HepG2 (cell line): ENCODE data around the gene PPP1R18. TPM values are rescaled to one million over a fixed set of nuclear protein-coding genes. Genes with fewer than 3 reads are reported as not detected.
A peak's percentile ranks its signal among the peaks of the same experiment; 100 is the strongest.

ENCODE experiments used
- GFI1 ChIP-seq: sonication (generic); formaldehyde crosslinking; IDR thresholded peaks from 2 replicates; pipeline ENCODE4 v1.5.0; 2020; ENCODE audit warnings: missing genetic modification reagents, mild to moderate bottlenecking, borderline replicate concordance
- GLI4 ChIP-seq: sonication (generic); formaldehyde crosslinking; IDR thresholded peaks from 2 replicates; pipeline ENCODE4 v1.5.1; 2020; ENCODE audit warnings: missing genetic modification reagents, mild to moderate bottlenecking, moderate library complexity, borderline replicate concordance
- MATR3 ChIP-seq: sonication (generic); formaldehyde crosslinking; IDR thresholded peaks from 2 replicates; pipeline ENCODE4 v1.4.0; 2020; ENCODE audit warnings: missing genetic modification reagents
- PCBP1 ChIP-seq: fragments of 200-400 bp; formaldehyde crosslinking; IDR thresholded peaks from 2 replicates; pipeline ENCODE4 v1.6.1; 2017; ENCODE audit warnings: mild to moderate bottlenecking, low read depth, low read length, borderline replicate concordance
- POLR2AphosphoS5 ChIP-seq: IDR thresholded peaks from 2 replicates; pipeline ENCODE4 v1.6.1; 2012; ENCODE audit warnings: low read depth, low read length
- PRMT3 ChIP-seq: sonication (generic); formaldehyde crosslinking; IDR thresholded peaks from 2 replicates; pipeline ENCODE4 v1.8.1; 2022; ENCODE audit warnings: low read depth, mild to moderate bottlenecking, moderate library complexity, missing genetic modification reagents, borderline replicate concordance
- SUZ12 ChIP-seq: fragments of 150-350 bp; IDR thresholded peaks from 2 replicates; pipeline ENCODE4 v1.6.1; 2014; ENCODE audit warnings: low read depth, low read length
- ZC3H4 ChIP-seq: sonication (generic); formaldehyde crosslinking; IDR thresholded peaks from 2 replicates; pipeline ENCODE4 v1.4.0; 2020; ENCODE audit warnings: missing genetic modification reagents, borderline replicate concordance
- ZNF432 ChIP-seq: sonication (generic); formaldehyde crosslinking; IDR thresholded peaks from 2 replicates; pipeline ENCODE4 v1.5.0; 2020; ENCODE audit warnings: missing genetic modification reagents, mild to moderate bottlenecking, borderline replicate concordance
- ZNF777 ChIP-seq: sonication (generic); formaldehyde crosslinking; IDR thresholded peaks from 2 replicates; pipeline ENCODE4 v1.4.0; 2020; ENCODE audit warnings: missing genetic modification reagents
- polyA plus RNA-seq, 8 experiments: library from polyadenylated mRNA; depleted of rRNA in 3 of 8; stranded (reverse) in 7 of 8; unstranded in 1 of 8; fragments of >200 nt; fragmentation: Illumina TruSeq in 4 of 8; extraction: Trizol in 4 of 8; gene quantifications; 2 replicates each; pipeline versions ENCODE4 v1.2.1 to v1.2.3, GENCODE V29; 2011 to 2016; ENCODE audit warnings: low read depth in 4 of 8, missing spikeins in 1 of 8, mixed read lengths in 1 of 8; ENCODE audit not compliant: insufficient read depth in 1 of 8
- total RNA-seq, 5 experiments: library from RNA; depleted of rRNA; stranded (reverse); fragments of >200 nt; fragmentation: Illumina TruSeq; extraction: Trizol; gene quantifications; 2 replicates each; pipeline ENCODE4 v1.2.3, GENCODE V29; 2016; ENCODE audit warnings: low read depth in 1 of 5
- TF ChIP-seq, protein P1 (sequence below), 2 experiments: sonication (generic) in 1 of 2; formaldehyde crosslinking in 1 of 2; IDR thresholded peaks; 2 replicates each; pipeline versions ENCODE4 v1.4.0 to v1.6.1; 2016 to 2020; ENCODE audit warnings: borderline replicate concordance in 1 of 2, low read depth in 1 of 2, mild to moderate bottlenecking in 1 of 2, missing genetic modification reagents in 1 of 2
- TF ChIP-seq, protein P2 (sequence below): sonication (generic); formaldehyde crosslinking; IDR thresholded peaks from 2 replicates; pipeline ENCODE4 v1.5.1; 2020; ENCODE audit warnings: missing genetic modification reagents, mild to moderate bottlenecking, borderline replicate concordance
- TF ChIP-seq, protein P3 (sequence below): sonication (generic); formaldehyde crosslinking; IDR thresholded peaks from 2 replicates; pipeline ENCODE4 v1.5.0; 2020; ENCODE audit warnings: missing genetic modification reagents
- TF ChIP-seq, protein P4 (sequence below): IDR thresholded peaks from 2 replicates; pipeline ENCODE4 v1.6.1; 2016; ENCODE audit warnings: missing compliant biosample characterization, missing genetic modification reagents, borderline replicate concordance
- TF ChIP-seq, protein P5 (sequence below): sonication (generic); formaldehyde crosslinking; IDR thresholded peaks from 2 replicates; pipeline ENCODE4 v1.4.0; 2020; ENCODE audit warnings: missing genetic modification reagents

PPP1R18 gene
- total and polyA plus RNA-seq, 2 of the 13 experiments (the other 11 are each of a cell fraction or from before 2014, with no cell fraction given): 4.9 to 9.2 TPM

DNA sequence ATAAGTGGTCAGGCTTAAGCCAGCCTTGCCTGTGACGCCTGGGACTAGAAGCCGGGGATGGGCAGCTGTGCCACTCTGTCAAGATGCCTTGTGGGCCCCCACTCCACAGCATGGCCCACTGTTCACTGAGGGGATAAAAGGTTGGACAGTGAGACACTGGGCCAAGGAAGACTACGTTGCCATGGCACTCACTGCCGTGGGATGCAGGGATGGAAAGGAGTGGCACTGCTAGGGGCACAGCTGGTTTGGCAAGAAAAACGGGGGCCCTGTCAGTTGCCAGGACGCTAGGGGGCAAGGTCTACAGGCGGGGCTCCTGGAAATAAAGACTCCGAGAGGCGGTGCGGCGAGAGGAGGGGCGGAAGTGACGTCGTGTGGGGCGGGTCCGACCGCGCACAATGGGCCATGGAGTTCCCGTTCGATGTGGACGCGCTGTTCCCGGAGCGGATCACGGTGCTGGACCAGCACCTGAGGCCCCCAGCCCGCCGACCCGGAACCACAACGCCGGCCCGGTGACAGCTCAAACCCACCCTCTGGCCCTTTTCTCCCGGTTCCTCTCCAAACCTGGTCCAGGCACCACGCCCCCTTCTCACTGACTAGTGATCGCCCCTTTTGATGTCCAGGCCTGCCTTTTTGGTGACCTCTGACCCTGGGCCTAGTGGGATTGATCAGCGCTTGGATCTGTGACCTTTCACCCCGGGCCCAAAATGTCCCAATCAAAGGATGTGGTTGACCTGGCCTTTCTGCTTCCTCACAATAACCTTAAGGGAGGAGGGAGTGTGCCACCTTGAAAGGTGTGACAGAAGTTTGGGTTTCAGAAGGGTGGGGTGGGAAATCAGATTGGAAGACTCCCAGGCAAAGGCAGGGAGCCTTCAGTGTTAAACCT is 59.7 kb downstream of the PPP1R18 start, which contains the start of gene ATAT1 (continued):
- TF ChIP-seq, protein P1, sequence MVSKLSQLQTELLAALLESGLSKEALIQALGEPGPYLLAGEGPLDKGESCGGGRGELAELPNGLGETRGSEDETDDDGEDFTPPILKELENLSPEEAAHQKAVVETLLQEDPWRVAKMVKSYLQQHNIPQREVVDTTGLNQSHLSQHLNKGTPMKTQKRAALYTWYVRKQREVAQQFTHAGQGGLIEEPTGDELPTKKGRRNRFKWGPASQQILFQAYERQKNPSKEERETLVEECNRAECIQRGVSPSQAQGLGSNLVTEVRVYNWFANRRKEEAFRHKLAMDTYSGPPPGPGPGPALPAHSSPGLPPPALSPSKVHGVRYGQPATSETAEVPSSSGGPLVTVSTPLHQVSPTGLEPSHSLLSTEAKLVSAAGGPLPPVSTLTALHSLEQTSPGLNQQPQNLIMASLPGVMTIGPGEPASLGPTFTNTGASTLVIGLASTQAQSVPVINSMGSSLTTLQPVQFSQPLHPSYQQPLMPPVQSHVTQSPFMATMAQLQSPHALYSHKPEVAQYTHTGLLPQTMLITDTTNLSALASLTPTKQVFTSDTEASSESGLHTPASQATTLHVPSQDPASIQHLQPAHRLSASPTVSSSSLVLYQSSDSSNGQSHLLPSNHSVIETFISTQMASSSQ (IDR thresholded peaks at IDR 0.05; ENCODE audit: low read depth): no peak
- TF ChIP-seq, protein P1 (CRISPR knock-in tag; IDR thresholded peaks at IDR 0.05; ENCODE audit: borderline replicate concordance): peak; percentile 91
- no peak for TF ChIP-seq ZC3H4 (CRISPR knock-in tag)
- TF ChIP-seq, protein P2, sequence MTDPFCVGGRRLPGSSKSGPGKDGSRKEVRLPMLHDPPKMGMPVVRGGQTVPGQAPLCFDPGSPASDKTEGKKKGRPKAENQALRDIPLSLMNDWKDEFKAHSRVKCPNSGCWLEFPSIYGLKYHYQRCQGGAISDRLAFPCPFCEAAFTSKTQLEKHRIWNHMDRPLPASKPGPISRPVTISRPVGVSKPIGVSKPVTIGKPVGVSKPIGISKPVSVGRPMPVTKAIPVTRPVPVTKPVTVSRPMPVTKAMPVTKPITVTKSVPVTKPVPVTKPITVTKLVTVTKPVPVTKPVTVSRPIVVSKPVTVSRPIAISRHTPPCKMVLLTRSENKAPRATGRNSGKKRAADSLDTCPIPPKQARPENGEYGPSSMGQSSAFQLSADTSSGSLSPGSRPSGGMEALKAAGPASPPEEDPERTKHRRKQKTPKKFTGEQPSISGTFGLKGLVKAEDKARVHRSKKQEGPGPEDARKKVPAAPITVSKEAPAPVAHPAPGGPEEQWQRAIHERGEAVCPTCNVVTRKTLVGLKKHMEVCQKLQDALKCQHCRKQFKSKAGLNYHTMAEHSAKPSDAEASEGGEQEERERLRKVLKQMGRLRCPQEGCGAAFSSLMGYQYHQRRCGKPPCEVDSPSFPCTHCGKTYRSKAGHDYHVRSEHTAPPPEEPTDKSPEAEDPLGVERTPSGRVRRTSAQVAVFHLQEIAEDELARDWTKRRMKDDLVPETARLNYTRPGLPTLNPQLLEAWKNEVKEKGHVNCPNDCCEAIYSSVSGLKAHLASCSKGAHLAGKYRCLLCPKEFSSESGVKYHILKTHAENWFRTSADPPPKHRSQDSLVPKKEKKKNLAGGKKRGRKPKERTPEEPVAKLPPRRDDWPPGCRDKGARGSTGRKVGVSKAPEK (CRISPR knock-in tag): no peak; the same call in 1 of the 2 replicates
- TF ChIP-seq, protein P3, sequence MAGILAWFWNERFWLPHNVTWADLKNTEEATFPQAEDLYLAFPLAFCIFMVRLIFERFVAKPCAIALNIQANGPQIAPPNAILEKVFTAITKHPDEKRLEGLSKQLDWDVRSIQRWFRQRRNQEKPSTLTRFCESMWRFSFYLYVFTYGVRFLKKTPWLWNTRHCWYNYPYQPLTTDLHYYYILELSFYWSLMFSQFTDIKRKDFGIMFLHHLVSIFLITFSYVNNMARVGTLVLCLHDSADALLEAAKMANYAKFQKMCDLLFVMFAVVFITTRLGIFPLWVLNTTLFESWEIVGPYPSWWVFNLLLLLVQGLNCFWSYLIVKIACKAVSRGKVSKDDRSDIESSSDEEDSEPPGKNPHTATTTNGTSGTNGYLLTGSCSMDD: no peak
- TF ChIP-seq ZNF432: no peak
- TF ChIP-seq, protein P4, sequence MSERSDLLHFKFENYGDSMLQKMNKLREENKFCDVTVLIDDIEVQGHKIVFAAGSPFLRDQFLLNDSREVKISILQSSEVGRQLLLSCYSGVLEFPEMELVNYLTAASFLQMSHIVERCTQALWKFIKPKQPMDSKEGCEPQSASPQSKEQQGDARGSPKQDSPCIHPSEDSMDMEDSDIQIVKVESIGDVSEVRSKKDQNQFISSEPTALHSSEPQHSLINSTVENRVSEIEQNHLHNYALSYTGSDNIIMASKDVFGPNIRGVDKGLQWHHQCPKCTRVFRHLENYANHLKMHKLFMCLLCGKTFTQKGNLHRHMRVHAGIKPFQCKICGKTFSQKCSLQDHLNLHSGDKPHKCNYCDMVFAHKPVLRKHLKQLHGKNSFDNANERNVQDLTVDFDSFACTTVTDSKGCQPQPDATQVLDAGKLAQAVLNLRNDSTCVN (CRISPR knock-in tag): no peak
- no peak for TF ChIP-seq GFI1 (CRISPR knock-in tag)
- TF ChIP-seq POLR2AphosphoS5: peak; percentile 88
- no peak for TF ChIP-seq MATR3
- TF ChIP-seq, protein P5, sequence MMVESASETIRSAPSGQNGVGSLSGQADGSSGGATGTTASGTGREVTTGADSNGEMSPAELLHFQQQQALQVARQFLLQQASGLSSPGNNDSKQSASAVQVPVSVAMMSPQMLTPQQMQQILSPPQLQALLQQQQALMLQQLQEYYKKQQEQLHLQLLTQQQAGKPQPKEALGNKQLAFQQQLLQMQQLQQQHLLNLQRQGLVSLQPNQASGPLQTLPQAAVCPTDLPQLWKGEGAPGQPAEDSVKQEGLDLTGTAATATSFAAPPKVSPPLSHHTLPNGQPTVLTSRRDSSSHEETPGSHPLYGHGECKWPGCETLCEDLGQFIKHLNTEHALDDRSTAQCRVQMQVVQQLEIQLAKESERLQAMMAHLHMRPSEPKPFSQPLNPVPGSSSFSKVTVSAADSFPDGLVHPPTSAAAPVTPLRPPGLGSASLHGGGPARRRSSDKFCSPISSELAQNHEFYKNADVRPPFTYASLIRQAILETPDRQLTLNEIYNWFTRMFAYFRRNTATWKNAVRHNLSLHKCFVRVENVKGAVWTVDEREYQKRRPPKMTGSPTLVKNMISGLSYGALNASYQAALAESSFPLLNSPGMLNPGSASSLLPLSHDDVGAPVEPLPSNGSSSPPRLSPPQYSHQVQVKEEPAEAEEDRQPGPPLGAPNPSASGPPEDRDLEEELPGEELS (CRISPR knock-in tag): peak; percentile 71
- TF ChIP-seq SUZ12: no peak
- no peak for TF ChIP-seq PRMT3 (CRISPR knock-in tag)
- peak; percentile 77; the same call in 1 of the 2 replicates for TF ChIP-seq GLI4
- no peak for TF ChIP-seq ZNF777 (CRISPR knock-in tag)
- peak; percentile 85; the same call in 1 of the 2 replicates for TF ChIP-seq PCBP1
